HG03196 (cell line): Measurements from ENCODE around the gene ADCY10.
A peak's percentile ranks its signal among the peaks of the same experiment; 100 is the strongest.
"Not testable (repeated sequence)": the region's sequence is repeated elsewhere in the genome, so short reads cannot be mapped to it uniquely, and the experiment has no call there.

ENCODE experiments used
- ATAC-seq: cut with Tn5 transposase; IDR thresholded peaks from one replicate; pipeline ENCODE4 v1.9.1; 2021; ENCODE audit not compliant: unreplicated experiment

The ADCY10 gene, protein sequence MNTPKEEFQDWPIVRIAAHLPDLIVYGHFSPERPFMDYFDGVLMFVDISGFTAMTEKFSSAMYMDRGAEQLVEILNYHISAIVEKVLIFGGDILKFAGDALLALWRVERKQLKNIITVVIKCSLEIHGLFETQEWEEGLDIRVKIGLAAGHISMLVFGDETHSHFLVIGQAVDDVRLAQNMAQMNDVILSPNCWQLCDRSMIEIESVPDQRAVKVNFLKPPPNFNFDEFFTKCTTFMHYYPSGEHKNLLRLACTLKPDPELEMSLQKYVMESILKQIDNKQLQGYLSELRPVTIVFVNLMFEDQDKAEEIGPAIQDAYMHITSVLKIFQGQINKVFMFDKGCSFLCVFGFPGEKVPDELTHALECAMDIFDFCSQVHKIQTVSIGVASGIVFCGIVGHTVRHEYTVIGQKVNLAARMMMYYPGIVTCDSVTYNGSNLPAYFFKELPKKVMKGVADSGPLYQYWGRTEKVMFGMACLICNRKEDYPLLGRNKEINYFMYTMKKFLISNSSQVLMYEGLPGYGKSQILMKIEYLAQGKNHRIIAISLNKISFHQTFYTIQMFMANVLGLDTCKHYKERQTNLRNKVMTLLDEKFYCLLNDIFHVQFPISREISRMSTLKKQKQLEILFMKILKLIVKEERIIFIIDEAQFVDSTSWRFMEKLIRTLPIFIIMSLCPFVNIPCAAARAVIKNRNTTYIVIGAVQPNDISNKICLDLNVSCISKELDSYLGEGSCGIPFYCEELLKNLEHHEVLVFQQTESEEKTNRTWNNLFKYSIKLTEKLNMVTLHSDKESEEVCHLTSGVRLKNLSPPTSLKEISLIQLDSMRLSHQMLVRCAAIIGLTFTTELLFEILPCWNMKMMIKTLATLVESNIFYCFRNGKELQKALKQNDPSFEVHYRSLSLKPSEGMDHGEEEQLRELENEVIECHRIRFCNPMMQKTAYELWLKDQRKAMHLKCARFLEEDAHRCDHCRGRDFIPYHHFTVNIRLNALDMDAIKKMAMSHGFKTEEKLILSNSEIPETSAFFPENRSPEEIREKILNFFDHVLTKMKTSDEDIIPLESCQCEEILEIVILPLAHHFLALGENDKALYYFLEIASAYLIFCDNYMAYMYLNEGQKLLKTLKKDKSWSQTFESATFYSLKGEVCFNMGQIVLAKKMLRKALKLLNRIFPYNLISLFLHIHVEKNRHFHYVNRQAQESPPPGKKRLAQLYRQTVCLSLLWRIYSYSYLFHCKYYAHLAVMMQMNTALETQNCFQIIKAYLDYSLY (N-terminal part only)

DNA sequence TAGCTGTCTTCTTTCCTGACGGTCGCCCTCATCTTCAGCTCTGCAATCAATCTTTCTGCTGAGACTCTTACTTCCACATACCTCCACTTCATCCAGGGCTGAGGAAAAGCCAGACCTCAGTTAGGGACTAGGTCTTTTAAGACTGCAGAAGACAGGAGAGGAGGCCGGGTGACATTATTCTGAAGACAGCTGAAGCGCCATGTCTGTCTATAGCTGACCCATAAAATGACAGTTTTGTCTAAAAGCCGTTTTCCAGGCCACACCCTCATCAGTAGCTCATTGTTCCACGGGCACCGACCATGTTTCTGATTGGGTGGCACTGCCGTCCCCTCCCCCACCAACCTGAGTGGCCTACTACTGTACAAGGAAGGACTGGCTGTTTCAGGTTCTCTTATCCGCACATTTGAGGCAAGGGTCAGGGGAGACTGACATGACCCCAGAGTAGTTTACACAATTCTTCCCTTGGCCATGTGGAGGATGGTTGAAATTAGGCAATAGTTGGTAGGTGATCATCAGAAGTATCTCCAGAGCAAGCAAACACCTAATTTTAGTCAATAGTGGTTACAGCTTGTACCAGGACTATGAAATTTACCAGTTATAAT lies at the start of gene ADCY10:
Gene ADCY10 (minus strand): TSS at position 240 of the 602 bp plus-strand sequence. CDS start 8,994 bp downstream, outside the sequence.
- ATAC-seq = no peak

DNA sequence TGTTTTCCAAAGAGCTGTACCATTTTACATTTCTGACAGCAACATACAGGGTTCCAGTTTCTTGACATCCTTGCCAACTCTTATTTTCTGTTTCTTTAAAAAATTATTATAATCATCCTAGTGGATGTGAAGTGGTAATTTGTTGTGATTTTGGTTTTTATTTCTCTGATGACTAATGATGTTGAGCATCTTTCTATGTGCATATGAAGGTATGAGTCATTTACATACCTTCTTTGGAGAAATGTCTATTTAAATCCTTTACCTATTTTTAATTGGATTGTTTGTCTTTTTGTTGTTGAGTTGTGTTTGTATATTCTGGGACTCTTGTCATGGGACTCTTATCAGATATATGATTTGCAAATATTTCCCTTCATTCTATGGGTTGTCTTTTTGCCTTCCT lies 43.8 kb upstream of the ADCY10 start:
- no peak for ATAC-seq

DNA sequence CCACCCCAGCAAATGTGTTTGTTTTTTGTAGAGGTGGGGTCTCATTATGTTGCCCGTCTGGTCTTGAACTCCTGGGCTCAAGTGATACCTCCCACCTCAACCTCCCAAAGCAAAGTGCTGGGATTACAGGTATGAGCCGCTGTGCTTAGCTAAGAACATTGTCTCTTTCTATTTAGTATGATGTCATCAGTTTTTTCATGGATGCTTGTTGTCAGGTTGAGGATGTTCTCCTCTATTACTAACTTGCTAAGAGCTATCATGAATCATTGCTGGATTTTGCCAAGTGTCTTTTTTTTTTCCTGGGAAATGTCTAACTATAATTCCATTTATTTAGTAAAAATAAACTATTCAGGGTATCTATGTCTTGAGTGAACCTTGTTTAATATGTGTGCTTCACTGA lies 42.0 kb upstream of the ADCY10 start:
- no peak for ATAC-seq

DNA sequence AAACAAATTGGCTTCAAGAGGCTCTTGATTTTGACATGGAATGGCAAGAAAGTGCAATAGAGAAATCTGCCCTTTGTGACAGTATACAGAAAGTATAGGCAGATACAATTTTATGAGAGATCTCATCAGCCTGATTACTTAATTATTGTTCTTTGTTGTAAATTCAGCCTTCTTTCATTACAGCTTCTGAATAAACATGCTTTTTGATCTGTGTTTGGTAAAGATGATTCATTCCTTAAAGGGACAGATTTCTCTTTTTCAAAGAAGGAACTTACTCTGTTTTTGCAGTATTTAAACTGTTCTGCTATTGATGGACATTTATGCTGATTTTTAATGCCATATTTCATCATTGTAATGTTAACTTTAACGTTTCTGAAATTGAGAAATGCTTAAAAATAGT lies 36.6 kb upstream of the ADCY10 start:
- no peak for ATAC-seq

DNA sequence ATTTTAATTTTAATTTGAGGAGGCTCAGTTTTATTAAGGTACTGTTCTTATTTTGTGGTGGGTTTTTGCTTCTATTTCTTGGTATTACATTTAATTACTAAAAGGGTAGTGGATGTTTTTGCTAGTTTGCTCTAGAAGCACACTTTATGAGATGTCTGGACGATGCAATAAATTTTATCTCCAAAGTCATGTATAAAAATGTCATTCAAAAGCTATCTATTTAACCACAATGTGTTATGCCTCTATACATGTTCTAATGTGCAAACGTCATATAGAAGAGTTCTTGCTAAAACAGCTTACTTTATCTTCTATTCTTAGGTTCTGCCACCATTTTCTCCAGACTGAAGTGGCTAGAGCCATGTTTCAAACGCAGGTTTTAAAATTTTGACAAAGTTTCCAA lies 35.9 kb upstream of the ADCY10 start:
- no peak for ATAC-seq

DNA sequence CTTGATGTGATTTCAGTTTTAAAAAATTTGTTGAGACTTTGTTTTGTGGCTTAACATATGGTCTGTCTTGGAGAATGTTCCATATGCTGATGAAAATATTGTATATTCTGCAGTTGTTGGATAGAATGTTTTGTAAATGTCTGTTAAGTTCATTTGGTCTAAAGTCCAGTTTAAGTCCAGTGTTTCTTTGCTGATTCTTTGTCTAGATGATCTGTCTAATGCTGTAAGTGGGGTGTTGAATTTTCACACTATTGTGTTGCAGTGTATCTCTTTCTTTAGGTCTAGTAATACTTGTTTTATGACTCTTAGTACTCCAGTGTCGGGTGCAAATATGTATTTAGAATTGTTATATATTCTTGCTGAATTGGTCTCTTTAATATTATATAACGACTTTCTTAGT lies 33.8 kb upstream of the ADCY10 start:
- no peak for ATAC-seq

DNA sequence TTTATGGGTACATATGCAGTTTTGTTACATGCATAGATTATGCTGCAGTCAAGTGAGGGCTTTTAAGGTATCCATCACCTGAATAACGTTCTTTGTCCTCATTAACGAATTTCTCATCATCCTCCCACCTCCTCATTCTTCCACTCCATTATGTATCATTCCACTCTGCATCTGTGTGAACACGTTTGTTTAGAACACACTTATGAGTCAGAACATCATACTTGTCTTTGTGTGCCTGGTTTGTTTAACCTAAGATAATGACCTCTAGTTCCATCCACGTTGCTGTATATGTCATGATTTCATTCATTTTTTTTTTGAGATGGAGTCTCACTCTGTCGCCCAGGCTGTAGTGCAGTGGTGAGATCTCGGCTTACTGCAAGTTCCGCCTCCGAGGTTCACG lies 29.6 kb upstream of the ADCY10 start:
- no peak for ATAC-seq

DNA sequence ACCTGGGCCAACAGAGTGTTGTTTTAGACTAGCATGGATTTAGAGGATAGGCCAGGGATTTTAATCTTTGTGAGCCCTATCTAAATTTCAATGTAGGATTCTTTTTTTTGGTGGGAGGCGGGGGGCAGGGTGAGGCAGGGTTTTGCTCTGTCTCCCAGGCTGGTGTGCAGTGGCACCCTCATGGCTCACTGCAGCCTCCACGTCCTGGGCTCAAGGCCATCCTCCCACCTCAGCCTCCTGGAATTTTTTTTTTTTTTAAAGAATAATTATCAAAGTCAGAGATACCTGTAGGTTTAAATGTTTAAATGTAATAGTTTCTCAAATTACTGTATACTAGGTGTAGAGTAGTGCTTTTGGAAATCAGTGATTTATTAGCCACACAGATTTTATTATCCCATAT lies 26.3 kb upstream of the ADCY10 start:
- no peak for ATAC-seq

DNA sequence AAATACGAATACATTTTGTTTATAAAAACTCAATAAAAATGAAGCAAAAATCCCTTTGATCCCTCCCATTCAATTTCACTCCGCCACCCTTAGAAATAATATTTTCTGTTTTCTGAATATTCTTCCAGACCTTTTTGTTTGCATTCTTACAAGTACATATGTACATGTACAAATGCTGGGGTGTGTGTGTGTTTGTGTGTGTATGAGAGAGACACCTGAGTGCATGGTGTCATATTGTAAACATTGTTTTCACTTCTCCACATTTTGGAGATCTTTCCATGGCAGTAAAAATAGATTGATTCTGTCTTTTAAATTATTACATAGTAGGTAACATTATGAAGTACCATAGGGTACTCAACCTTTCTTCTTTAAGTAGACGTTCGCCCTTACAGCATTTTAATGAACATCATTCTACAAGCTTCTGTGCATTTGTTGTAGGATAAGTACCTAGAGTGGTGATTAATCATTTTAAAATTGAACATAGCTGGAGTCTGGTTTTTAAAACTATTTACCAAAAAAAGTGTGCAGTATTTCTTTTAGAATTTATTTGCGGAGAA lies 24.2 kb upstream of the ADCY10 start:
- no peak for ATAC-seq

DNA sequence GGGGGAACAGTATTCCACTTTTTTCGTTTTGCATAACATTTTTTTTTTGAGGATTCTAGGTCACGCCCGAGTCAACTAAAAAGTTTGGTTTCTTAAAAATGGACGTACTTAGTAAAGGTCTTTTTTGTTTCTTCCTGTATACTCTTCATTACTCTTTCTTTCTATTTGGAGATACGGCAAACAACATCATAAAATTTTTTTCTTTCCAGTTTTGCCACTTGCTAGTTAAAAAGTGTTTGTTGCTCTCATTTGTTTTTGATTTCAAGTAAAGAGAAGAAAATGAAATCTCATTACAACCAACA lies 23.7 kb upstream of the ADCY10 start:
- no peak for ATAC-seq

DNA sequence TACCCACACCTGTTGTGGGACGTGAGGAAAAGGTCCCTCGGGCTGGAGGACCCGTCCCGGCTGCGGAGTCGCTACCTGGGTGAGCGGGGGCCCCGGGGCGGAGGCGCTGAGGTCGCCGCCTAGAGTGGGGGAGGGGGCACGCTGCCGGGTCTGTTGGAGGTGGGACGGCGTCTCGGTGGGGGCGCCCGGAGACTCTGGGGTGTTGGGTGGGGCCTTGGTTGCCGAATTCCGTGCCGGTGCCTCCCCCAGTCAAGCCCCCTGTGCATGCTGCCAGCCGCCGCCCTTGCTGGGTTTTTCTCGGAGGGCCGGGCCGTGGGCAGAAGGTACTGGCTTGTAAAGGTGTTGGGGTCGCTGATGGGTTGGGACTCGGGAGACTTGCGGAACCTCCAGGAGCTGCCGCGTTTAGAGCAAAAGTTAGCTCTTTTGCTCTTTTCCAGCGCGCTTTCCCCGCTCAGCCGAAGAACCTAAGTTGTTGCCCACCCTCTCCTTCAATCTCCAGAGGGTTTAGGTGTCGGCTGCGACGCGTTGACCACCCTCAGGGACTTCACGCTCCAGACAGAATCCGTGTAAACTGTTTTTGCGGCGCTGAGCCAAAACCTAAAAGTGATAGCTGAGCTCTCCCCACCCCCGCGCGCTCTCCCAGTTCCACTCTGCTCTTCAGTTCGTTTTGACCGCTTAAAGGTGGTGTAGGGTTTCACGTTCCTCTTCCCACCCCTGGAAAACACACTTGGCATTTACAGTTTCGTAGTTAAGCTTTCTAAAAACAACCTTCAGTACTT lies 23.2 kb upstream of the ADCY10 start, which contains the start of gene MPC2:
Gene MPC2 (minus strand): TSS at position 143 of the 779 bp plus-strand sequence. CDS start 1,231 bp downstream, outside the sequence.
- ATAC-seq = no peak

DNA sequence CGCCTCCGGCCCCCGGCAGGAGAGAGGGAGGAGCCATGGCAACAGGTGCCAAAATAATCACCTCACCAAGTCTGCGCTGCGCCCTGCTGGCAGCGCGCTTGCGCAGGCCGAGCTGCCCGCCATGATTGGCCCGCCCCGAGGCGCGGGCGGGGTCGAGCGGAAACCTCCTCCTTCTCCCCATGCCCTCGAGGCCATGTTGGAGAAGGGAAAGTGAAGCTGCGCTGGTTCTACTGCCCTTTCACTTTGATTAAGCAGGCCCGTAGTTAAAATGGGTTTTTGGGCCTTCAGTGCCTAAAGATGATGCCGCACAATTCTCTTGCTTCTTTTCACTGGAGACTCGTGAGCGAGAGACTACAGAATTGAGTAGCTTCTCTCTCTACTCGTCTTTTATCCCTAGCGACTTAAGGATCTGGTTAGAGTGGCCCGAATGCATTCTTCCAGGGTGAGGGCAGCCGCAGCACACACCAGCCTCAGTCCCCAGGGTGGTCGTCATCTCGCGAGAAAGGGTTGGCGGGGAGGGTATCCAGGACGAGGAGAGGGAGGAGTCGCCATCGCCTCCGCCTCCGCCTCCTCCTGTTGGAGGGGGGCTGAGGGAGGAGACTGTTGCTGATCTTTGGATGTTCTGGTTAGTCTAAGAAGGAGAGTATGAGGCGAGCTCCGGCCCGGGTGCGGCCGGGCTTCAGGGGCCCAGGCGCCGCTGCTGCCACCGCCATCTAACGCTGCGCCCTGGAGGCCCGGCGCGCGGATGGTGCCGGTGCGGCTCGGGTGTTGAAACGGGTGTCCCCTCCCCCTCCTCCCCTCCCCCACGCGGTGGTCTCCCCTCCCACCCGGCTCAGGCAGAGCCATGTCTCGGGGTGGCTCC lies 22.4 kb upstream of the ADCY10 start, which contains the start of gene DCAF6:
Gene DCAF6 (plus strand): TSS at position 616 of the 862 bp plus-strand sequence. CDS start 229 bp downstream, at position 845.
- peak; percentile 72 for ATAC-seq

DNA sequence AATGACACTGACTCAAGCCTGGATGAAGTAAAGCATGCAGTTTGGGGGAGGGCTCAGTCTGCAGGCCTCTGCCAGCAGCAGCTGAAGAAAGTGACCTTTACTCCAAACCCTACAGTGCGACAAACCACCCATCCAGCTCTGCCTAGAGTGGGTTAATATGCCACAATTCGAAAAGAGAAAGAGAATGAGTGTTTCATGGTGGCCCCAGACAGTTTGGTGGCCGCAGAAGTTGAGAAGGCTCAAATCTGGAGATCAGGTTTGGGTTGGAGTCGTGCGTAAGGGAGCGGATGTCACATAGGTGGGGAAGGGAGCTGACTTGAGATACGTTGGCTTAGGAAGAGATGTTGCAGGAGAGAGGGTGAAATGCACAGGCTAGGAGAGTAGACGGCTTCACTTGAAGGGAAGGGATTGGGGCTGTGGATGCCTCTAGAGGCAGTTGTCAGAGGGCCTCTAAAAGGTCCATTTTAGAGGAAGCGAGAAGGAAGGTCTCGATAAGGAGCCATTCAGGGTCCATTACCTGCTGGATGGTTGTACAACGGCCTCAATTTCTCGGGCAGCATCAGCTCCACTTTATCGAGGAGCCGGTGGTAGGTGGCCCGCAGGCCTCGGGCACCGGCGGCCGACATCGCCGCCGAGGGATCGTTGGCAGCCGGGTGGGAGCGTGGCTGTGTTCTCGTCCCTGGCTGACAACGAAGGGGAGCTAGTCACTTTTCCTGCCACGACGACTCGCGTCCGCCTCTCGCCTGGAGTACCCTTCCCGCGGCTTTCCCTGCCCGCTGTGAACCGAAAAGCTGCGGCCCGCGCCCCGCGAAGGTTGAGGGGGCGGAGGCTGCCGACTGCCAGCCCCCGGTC lies 21.5 kb upstream of the ADCY10 start:
- ATAC-seq = peak; percentile 11

DNA sequence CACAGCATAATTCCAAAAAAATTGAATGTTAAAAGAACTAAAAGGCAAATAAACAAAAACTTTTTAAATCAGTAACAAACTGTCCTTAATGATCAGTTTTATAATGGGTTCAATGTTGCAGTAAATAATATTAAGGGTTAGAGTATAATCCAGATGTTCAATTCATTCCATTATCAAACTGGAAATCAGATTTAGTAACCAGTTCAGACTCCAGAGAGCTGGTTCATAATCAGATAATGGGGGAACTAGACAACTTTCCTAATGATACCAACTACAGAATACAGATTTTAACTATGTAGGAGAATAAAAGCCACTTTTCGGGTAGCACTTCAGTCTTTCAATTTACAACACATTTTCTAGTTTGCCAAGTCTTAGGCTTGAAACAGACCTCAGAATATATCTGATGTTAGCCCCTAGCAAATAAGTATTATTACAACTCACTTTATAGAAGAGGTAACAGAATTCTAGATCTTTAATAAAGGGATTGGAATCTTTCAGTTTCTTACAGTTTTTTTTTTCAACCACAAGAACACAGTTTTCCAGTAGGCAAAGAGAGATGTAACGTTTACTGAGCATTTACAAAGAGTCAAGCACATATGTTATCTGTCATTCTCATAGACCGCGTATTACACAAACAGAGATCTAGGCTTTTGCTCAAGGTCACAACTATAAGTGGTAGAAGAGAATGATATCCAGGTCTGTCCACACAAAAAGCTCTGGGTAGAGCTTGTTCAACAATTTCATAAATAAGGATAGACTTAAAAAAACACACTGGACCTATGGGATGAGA lies 20.7 kb upstream of the ADCY10 start:
- no peak for ATAC-seq

DNA sequence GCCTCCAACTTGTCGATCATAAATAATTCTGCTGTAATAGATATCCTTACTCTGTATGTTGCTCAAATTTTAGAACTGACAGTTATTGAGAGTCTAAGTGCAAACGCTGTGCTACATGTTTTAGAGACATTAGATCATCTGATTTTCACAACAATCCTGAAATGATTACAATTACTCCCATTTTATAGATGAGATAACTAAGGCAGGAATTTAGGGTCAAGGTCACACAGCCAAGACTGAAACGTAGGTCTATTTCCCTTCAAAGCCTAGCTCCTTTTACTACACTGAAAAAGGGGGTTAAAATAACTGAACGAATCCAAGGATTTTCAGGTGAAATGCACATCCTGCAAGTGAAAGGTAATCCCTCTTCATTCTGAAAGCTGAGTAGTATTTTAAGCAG lies 19.9 kb upstream of the ADCY10 start:
- no peak for ATAC-seq

DNA sequence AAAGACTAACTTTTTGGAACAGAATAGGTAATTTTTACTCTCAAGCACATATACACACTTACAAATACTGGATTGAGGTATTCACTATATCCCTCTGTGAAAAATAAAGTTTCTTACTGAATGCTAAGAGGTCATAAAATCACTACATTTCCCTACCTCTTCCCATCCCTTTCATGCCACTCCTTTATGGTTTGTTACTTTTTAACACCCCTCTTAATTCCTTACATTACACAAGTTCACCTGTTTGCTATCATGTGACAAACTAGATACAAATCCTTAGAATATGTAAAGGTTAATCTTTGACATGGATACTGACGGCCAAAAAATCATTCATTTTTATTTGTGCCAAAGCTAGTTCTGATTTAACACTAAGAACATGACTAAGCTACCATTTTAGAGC lies 15.8 kb upstream of the ADCY10 start:
- ATAC-seq = no peak

DNA sequence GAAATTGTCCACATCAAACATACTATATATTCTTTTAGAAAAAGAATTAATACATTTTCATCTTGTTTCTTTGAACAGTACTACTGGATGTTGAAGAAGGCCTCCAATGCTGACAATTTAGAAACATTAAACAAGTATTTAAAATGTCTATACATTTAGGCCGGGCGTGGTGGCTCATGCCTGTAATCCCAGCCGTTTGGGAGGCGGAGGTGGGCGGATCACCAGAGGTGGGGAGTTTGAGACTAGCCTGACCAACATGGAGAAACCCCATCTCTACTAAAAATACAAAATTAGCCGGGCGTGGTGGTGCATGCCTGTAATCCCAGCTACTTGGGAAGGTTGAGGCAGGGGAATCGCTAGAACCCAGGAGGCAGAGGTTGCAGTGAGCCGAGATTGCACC lies 15.0 kb upstream of the ADCY10 start:
- ATAC-seq = not testable (repeated sequence)
